Activated naive CD4-positive, alpha-beta T cell treated with anti-CD3 and anti-CD28 coated beads, Interleukin-2, amount 10 ng/mL, durations not matched to agents 7 days and 5 days (primary cell): ENCODE data around the gene CCDC88A.

Source experiments
- CTCF ChIA-PET: fragments of 350-600 bp; sonication (Branson Sonifier 250); formaldehyde crosslinking; loops from one replicate; lab custom pipeline; 2021; ENCODE audit warnings: antibody characterized with exemption; lab: Charles Lee
- DNase-seq: peaks from one replicate; pipeline ENCODE4 v3.0.0-alpha.2; 2020
- H3K27ac Mint-ChIP-seq: one replicate; pipeline ENCODE4 v1.8.0; 2021; ENCODE audit warnings: mild to moderate bottlenecking, moderate library complexity, mixed read lengths
- H3K27me3 Mint-ChIP-seq: one replicate; pipeline ENCODE4 v1.8.0; 2021; ENCODE audit warnings: mild to moderate bottlenecking, mixed read lengths
- H3K36me3 Mint-ChIP-seq: one replicate; pipeline ENCODE4 v1.8.0; 2021; ENCODE audit warnings: mixed read lengths
- H3K4me1 Mint-ChIP-seq: one replicate; pipeline ENCODE4 v1.8.0; 2021; ENCODE audit warnings: mixed read lengths
- H3K4me3 Mint-ChIP-seq: one replicate; pipeline ENCODE4 v1.8.0; 2021; ENCODE audit warnings: mild to moderate bottlenecking, moderate library complexity, mixed read lengths
- H3K9me3 Mint-ChIP-seq: one replicate; pipeline ENCODE4 v1.8.0; 2021; ENCODE audit warnings: mixed read lengths

Gene CCDC88A

DNA sequence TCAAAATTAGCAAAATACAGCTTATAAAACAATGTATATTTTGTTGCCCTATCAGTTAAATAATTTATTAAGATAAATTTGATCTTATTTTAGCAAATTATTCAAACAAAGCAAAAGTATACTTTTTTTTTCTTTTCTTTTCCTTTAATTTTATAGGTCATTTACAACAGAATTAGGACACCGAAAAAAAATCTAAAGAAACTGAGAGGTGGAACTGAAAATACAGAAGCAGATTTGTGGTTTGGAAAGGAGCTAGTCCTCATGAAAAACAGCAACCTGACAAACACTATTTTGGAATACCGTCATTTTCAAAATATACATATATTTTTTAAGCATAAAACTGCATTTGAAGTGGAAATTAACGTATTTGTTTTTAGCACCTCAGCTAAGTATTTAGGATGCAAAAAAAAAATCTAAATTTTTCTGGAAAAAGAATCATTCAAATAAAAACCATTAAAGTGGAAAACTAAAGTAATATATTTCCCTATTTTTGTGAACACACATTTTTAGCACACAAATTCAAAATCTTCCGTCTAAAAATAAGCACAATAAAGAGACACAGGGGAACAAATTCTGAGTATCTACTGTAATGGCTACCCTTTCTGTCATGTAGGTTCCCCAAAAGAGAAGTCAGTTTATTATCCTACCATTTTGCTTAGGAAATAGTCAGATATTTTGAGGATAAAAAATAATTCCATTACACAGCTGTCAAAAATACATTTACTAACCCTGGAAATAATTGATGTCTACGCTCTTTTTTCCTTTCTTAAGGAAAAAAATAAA lies 2.7 kb downstream of the CCDC88A start:
- DNase-seq, result no peak
- Mint-ChIP-seq H3K27ac (no peak overlapping the region), H3K4me1 (peaks cover 31% of the 10 kb centered on the region), H3K27me3 (peaks cover 25% of the 10 kb centered on the region), H3K9me3 (no peaks in the 10 kb centered on the region), H3K4me3 (no peak overlapping the region), H3K36me3 (no peaks in the 10 kb centered on the region)
- CTCF ChIA-PET, result no interaction called here

DNA sequence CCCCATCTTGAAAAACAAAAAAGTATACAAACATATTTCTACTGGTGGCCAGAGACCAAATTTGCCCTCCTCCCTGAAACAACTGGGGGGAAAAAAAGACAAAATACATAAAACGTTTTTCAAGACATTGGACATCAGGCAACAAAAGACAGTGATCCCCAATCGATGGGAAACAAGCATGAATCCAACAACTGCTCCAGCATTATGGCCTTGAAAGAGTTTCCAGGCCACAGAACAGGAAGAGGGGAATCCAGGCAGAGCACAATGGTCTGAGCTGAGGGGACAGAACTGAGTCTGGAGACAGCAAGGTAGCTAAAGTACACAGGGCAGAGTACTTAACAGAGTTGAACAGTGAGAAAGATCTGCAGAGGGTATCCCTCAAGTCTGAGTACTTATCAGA lies 4.4 kb downstream of the CCDC88A start:
- no peaks in the 10 kb centered on the region for H3K9me3 Mint-ChIP-seq
- peaks cover 16% of the 10 kb centered on the region for H3K4me1 Mint-ChIP-seq
- CTCF ChIA-PET, result interaction anchor here (1.0 kb wide), 1 partner anchor 208 kb away, joined by 3 read pairs; no protein-coding TSS in a partner anchor
- H3K4me3 Mint-ChIP-seq, result no peak overlapping the region
- no peak for DNase-seq
- no peaks in the 10 kb centered on the region for H3K36me3 Mint-ChIP-seq
- no peak overlapping the region for H3K27ac Mint-ChIP-seq
- H3K27me3 Mint-ChIP-seq, result peaks cover 14% of the 10 kb centered on the region

DNA sequence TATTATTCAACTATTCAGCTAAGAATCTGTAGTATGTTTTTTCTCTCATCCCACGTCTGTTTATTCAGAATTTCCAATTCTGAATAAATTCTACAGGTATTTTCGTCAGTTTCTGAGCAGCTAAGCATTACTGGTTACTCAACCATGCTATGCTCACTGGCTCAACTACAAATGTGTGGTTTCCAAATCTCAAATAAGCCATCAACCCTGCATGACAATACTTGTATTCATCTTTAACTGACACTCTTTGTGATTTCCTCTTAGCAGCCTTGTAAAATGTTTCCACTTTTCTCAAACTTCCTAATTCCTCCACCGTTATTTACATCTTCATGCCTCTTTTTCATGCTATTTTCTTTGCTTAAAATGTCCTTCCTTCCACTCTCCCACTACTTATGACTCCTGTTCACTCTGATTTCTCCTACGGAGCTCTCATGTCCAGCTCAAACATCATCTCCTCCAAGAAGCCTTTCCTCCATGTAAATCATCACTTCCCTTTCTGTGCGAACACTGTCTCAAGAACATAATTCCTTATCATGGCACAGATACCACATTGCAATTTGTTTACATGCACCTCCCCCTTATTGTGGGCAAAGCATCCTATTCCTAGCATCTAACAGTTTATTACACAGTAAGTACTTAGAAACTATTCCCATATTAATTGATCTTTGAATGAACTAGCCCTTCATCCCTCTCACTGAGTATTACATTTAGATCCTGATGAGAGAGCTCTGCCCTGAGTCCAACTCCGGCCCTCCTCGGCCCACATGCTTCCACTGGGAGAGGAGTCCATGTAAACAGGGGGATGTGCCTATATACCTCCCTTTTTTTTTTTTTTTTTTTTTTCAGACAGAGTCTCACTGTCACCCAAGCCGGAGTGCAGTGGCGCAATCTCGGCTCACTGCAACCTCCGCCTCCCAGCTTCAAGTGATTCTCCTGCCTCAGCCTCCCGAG lies 10.5 kb downstream of the CCDC88A start:
- Mint-ChIP-seq H3K36me3 (no peaks in the 10 kb centered on the region), H3K9me3 (no peaks in the 10 kb centered on the region), H3K4me3 (no peak overlapping the region), H3K27ac (no peak overlapping the region), H3K4me1 (no peaks in the 10 kb centered on the region), H3K27me3 (no peaks in the 10 kb centered on the region)
- CTCF ChIA-PET, result no interaction called here
- no peak for DNase-seq

DNA sequence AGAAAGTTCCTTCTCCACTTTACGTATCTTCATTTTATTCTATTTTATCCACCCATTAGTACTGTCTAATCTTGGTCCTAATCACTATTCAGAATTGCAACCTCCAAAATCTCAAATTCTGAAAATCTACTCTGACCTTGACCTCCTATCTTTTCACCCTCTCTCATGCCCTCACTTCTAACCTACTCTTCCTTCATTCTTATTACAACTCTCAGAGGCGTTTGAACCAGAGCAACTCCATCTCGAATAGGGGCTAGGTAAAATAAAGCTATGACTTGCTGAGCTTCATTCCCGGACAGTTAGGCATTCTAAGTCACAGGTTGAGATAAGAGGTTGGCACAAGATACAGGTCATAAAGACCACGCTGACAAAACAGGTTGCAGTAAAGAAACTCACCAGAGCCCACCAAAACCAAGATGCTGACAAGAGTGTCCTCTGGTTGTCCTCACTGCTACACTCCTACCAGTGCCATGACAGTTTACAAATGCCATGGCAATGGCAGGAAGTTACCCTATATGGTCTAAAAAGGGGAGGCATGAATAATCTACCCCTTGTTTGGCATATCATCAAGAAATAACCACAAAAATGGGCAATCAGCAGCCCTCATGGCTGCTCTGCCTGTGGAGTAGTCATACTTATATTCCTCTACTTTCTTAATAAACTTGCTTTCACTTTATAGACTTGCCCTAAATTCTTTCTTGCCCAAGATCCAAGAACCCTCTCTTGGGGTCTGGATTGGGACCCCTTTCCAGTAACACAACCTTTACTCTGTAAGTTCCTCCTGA lies 11.4 kb downstream of the CCDC88A start:
- DNase-seq, result no peak
- Mint-ChIP-seq H3K9me3 (no peaks in the 10 kb centered on the region), H3K4me1 (no peaks in the 10 kb centered on the region), H3K36me3 (no peaks in the 10 kb centered on the region), H3K27me3 (no peaks in the 10 kb centered on the region), H3K4me3 (no peak overlapping the region), H3K27ac (no peak overlapping the region)
- CTCF ChIA-PET, result no interaction called here

DNA sequence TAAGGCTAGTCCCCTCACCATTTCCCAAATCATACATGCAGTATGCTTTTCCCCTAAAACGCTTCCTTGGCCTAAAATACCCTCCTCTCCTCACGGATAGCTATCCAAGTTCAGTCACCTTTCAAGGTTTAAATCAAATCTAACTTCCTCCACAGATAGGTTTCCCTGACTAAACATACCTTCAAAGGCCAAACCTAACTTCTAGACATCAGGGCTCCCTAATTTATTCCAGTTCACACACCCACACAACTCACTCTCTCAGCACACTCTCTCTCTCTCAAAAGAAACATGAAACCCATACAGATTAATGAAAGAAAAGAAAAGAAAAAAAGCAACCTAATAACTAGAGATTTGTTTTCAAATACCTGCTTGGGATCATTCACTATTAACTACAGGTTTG lies 14.5 kb downstream of the CCDC88A start:
- Mint-ChIP-seq H3K27me3 (no peaks in the 10 kb centered on the region), H3K4me3 (no peak overlapping the region), H3K36me3 (no peaks in the 10 kb centered on the region), H3K4me1 (no peaks in the 10 kb centered on the region), H3K9me3 (no peaks in the 10 kb centered on the region), H3K27ac (no peak overlapping the region)
- DNase-seq, result no peak
- CTCF ChIA-PET, result no interaction called here

DNA sequence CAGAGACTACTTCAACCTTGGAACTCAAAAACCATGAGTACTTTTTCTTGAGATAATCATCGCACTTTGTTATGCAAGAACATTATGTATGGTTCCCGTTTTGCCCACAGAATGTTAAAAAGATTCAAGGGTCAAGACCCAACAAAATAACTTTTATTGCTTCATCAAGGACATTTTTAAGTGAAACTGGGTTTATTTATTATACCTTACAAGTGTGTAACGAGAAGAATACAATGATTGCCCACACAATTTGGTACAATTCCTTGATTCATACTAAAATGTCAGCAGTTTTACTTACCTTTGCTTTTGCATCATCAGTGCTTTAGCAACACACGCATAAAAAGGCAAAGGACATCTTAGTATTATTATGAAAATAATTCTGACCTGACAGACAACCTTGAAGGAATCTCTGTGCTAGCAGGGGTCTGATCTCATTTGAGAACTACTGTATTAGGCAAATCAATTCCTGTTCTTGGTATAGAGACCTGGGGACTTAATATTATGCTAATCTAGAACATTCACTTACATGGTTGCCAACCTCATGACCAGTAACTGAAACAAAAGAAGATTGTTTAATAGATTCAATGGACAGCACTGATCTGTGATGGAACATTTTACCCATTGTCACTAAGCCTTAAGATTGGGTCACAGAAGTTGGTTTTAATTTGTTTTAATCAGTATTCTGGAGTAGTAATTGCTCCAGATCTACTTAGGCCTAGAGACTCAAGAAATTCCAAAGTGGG lies 16.2 kb downstream of the CCDC88A start:
- Mint-ChIP-seq H3K36me3 (no peaks in the 10 kb centered on the region), H3K4me1 (no peaks in the 10 kb centered on the region), H3K4me3 (no peak overlapping the region), H3K9me3 (no peaks in the 10 kb centered on the region), H3K27me3 (no peaks in the 10 kb centered on the region), H3K27ac (no peak overlapping the region)
- DNase-seq, result no peak
- CTCF ChIA-PET, result no interaction called here

DNA sequence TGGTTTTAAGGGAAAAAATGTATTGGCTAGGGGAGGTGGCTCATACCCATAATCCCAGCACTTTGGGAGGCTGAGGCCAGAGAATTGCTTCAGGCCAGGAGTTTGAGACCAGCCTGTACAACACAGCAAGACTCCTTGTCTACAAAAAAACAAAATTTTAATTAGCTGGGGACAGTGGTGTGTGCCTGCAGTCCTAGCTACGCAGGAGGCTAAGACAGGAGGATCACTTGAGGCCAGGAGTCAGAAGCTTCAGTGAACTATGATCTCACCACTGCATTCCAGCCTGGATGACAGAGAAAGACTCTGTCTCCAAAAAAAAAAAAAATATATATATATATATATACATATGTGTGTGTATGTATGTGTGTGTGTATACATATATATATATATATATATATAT lies 18.5 kb downstream of the CCDC88A start:
- H3K4me3 Mint-ChIP-seq, result no peak overlapping the region
- no peaks in the 10 kb centered on the region for H3K36me3 Mint-ChIP-seq
- no peaks in the 10 kb centered on the region for H3K27me3 Mint-ChIP-seq
- CTCF ChIA-PET, result interaction anchor here (0.8 kb wide), 1 partner anchor 35 kb away, joined by 3 read pairs; no protein-coding TSS in a partner anchor
- no peak for DNase-seq
- no peaks in the 10 kb centered on the region for H3K9me3 Mint-ChIP-seq
- no peak overlapping the region for H3K27ac Mint-ChIP-seq
- H3K4me1 Mint-ChIP-seq, result no peaks in the 10 kb centered on the region

DNA sequence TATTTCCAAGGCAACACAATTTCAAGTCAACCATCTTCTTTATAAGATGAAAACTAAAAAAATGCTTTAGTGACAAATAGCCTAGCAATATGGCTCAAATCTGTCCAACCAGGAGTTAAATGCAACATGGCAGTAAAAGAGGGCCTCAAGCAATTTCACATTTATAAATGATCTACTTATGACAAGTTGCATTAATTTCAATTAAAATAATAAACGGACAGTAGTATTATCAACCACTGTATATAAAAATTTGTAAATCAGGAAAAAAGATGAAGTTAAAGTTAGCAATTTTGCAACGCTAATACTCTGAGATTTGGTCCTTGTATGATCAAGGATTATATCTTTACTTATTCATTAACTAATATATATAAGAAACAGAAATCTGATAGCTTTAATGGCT lies 19.3 kb downstream of the CCDC88A start:
- no peak for DNase-seq
- Mint-ChIP-seq H3K36me3 (no peaks in the 10 kb centered on the region), H3K9me3 (no peaks in the 10 kb centered on the region), H3K4me3 (no peak overlapping the region), H3K27ac (no peak overlapping the region), H3K4me1 (no peaks in the 10 kb centered on the region), H3K27me3 (no peaks in the 10 kb centered on the region)
- CTCF ChIA-PET, result interaction anchor here (0.6 kb wide), 1 partner anchor 108 kb away, joined by 3 read pairs; no protein-coding TSS in a partner anchor

DNA sequence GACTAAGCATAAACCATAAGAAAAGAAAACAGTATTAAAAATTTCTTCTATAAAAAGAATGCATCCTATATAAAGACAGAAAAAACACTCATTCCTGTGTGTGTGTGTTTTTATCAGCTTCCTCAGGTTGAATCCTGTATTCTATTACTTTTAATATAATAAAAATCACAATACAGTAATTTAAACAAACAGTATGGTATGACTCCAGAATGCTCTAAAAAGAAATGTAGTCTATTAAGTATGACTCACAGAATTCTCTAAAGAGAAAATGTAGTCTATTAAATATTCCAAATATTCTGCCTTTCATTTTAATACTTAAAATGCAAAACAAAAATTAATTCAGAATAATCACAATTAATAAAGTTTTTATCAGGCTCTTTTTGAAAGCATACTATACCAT lies 19.8 kb downstream of the CCDC88A start:
- H3K27ac Mint-ChIP-seq, result no peak overlapping the region
- H3K4me1 Mint-ChIP-seq, result no peaks in the 10 kb centered on the region
- no peaks in the 10 kb centered on the region for H3K36me3 Mint-ChIP-seq
- no peaks in the 10 kb centered on the region for H3K9me3 Mint-ChIP-seq
- DNase-seq, result no peak
- no peaks in the 10 kb centered on the region for H3K27me3 Mint-ChIP-seq
- no peak overlapping the region for H3K4me3 Mint-ChIP-seq
- CTCF ChIA-PET, result interaction anchor here (0.6 kb wide), 1 partner anchor 108 kb away, joined by 3 read pairs; no protein-coding TSS in a partner anchor

DNA sequence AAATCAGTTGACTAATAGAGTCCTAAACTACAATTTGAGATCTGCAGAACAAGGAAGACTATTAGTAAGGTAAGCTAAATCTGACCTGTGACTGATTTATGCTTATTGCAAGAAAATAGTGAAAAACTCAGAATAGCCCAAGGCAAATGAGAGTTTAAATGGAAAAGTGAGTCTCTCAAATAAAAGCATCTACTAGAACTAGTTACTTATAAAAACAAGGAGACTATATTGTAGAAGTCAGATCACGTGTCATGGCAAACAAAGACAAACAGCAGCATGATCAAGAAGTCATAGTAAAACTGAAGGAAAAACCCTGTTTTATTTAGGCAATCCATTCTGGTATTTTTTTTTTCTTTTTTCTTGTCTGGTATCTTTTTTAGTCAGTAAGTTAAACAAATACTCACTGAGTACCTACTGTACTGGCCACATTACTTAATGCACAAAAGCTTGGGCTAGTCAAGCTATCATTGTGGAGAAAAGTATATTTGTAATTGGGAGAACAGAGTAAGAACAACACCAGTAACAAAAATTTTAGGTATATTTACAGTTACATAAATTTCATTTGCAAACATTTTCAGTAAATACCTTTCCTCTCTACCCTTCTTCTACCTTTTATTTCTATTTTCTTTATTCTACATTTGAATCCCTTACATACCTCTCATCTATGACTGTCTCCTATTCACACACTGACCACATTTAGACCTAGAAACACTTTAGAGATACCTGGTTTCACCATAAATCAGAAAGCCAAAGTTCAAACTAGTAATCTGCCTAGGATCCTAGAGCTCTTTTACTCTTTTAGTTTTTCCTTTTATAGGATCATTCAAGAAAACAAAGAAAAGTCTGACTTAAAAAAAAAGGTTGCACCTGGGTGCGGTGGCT lies 23.7 kb downstream of the CCDC88A start:
- CTCF ChIA-PET, result interaction anchor here (0.6 to 0.7 kb wide), 2 partner anchors 25 to 30 kb away, joined by 3 to 4 read pairs; no protein-coding TSS in a partner anchor
- H3K27ac Mint-ChIP-seq, result no peak overlapping the region
- no peaks in the 10 kb centered on the region for H3K4me1 Mint-ChIP-seq
- H3K36me3 Mint-ChIP-seq, result no peaks in the 10 kb centered on the region
- H3K27me3 Mint-ChIP-seq, result no peaks in the 10 kb centered on the region
- peaks cover 2% of the 10 kb centered on the region for H3K9me3 Mint-ChIP-seq
- DNase-seq, result no peak
- H3K4me3 Mint-ChIP-seq, result no peak overlapping the region

DNA sequence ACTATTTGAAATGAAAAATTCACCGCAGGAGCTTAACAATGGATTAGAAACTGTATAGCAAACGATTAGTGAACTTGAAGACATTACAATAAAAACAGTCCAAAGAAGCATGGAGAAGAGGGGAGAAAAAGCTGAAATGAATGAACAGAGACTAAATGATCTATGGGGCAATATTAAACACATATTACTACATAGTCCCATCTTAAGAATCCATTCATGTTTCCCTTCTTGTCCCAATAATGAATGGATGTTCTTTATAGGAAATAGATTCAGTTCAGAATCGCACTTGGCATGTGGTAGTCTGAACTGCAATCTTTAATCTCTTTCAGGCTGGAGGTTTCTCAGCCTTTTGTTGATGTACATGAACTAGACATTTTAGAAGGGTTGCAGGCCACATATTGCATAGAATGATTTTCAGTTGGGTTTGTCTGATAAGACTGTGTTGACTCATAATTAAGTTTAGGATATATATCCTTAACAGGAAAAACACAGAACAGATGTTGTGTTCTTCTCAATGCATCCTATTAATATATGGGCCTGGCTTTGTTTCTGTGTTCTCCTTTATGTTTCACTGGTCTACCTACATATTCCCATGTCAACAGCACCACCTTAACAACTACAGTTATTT lies 27.9 kb downstream of the CCDC88A start:
- H3K4me3 Mint-ChIP-seq, result no peak overlapping the region
- peaks cover 3% of the 10 kb centered on the region for H3K9me3 Mint-ChIP-seq
- CTCF ChIA-PET, result no interaction called here
- DNase-seq, result no peak
- no peaks in the 10 kb centered on the region for H3K36me3 Mint-ChIP-seq
- H3K27me3 Mint-ChIP-seq, result no peaks in the 10 kb centered on the region
- H3K4me1 Mint-ChIP-seq, result no peaks in the 10 kb centered on the region
- H3K27ac Mint-ChIP-seq, result no peak overlapping the region

DNA sequence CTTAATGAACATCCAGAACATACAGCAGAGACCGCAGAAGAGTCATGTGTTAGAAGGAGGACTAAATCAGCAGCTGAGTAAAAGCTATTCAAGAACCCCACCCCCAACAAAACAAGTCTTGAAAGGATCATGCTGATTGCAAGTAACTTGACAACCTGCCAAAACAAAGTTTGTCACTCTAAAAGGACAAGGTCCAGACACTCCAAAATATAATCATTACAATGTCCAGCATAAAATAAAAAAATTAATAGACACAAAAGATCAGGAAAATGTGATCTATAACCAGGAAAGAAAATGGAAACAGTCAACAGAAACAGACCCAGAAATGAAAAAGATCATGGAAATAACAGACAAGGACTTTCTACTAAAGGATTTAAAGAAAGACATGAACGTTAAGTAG lies 28.5 kb downstream of the CCDC88A start:
- DNase-seq, result no peak
- CTCF ChIA-PET, result no interaction called here
- Mint-ChIP-seq H3K4me3 (no peak overlapping the region), H3K36me3 (no peaks in the 10 kb centered on the region), H3K27ac (no peak overlapping the region), H3K4me1 (no peaks in the 10 kb centered on the region), H3K9me3 (peaks cover 3% of the 10 kb centered on the region), H3K27me3 (no peaks in the 10 kb centered on the region)
